Mucosa of stomach (tissue), 1 donor: ENCODE measurements around the gene GOLGA6L10.
"Not testable (repeated sequence)": the region's sequence is repeated elsewhere in the genome, so short reads cannot be mapped to it uniquely, and the experiment has no call there.

Experiments
- H3K27me3 ChIP-seq: one replicate; pipeline ENCODE4 v1.7.0; 2013; ENCODE audit warnings: mild to moderate bottlenecking, low read length; ENCODE audit not compliant: control insufficient read depth, insufficient read depth
- H3K36me3 ChIP-seq: one replicate; pipeline ENCODE4 v1.7.0; 2013; ENCODE audit warnings: low read length; ENCODE audit not compliant: control insufficient read depth, insufficient read depth
- H3K4me1 ChIP-seq: one replicate; pipeline ENCODE4 v1.7.0; 2013; ENCODE audit warnings: mild to moderate bottlenecking, low read length; ENCODE audit not compliant: control insufficient read depth, insufficient read depth
- H3K4me3 ChIP-seq: one replicate; pipeline ENCODE4 v1.7.0; 2013; ENCODE audit warnings: low read length
- H3K9ac ChIP-seq: one replicate; pipeline ENCODE4 v1.7.0; 2013; ENCODE audit warnings: mild to moderate bottlenecking, low read length, moderate library complexity
- H3K9me3 ChIP-seq: one replicate; pipeline ENCODE4 v1.7.0; 2013; ENCODE audit warnings: mild to moderate bottlenecking, low read length, moderate library complexity; ENCODE audit not compliant: control insufficient read depth
- donor health status: Pancreatic carcinoma.

GOLGA6L10 gene

GRCh38 chr15:82313951-82314768 lies 35.1 kb downstream of the GOLGA6L10 start:
- not testable (repeated sequence) for H3K36me3 ChIP-seq, H3K27me3 ChIP-seq, H3K9me3 ChIP-seq, H3K4me1 ChIP-seq, H3K4me3 ChIP-seq, H3K9ac ChIP-seq

DNA sequence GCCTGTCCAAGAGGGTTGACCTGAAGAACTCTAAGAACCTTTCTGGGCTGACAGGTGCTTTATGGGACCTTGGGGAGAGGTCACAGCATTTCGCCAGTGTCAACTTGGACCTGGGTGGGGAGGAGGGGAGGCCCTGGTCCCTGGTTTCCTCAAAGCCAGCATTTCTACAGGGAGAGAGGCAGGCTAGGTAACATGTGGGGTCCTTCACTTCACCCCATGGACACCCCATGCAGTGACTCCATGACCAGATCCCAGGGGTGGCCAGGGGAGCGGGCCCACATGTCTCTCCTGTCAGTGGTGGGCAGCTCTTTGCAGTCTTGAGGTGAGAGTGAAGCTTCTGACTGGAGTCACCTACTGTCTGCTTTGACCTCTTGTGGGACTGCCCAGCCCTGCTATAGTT lies 35.8 kb downstream of the GOLGA6L10 start:
- H3K4me1 ChIP-seq, result peaks cover 6% of the 10 kb centered on the region
- no peaks in the 10 kb centered on the region for H3K27me3 ChIP-seq
- no peaks in the 10 kb centered on the region for H3K36me3 ChIP-seq
- no peak overlapping the region for H3K9ac ChIP-seq
- no peak overlapping the region for H3K4me3 ChIP-seq
- no peaks in the 10 kb centered on the region for H3K9me3 ChIP-seq

- no peaks in the 10 kb centered on the region for H3K9me3 ChIP-seq
- H3K27me3 ChIP-seq, result no peaks in the 10 kb centered on the region
- no peaks in the 10 kb centered on the region for H3K36me3 ChIP-seq
- H3K4me3 ChIP-seq, result no peak overlapping the region
- H3K9ac ChIP-seq, result no peak overlapping the region
- H3K4me1 ChIP-seq, result peaks cover 6% of the 10 kb centered on the region
Measured at GRCh38 chr15:82312586-82313349, 36.5 kb downstream of the GOLGA6L10 start.

DNA sequence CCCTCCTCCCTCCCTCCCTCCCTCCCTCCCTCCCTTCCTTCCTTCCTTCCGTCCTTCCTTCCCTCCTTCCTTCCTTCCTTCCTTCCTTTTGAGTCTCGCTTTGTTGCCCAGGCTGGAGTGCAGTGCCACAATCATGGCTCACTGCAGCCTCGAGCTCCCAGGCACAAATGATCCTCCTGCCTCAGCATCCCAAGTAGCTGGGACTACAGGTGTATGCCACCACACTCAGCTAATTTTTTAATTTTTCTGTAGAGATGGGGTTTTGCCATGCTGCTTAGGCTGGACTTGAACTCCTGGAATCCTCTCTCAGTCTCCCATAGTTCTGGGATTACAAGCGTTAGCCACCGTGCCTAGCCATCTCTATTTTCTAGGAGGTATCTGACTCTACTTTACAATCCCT lies 38.0 kb downstream of the GOLGA6L10 start:
- H3K9me3 ChIP-seq, H3K27me3 ChIP-seq, H3K4me3 ChIP-seq, H3K36me3 ChIP-seq, H3K4me1 ChIP-seq, H3K9ac ChIP-seq: not testable (repeated sequence)

DNA sequence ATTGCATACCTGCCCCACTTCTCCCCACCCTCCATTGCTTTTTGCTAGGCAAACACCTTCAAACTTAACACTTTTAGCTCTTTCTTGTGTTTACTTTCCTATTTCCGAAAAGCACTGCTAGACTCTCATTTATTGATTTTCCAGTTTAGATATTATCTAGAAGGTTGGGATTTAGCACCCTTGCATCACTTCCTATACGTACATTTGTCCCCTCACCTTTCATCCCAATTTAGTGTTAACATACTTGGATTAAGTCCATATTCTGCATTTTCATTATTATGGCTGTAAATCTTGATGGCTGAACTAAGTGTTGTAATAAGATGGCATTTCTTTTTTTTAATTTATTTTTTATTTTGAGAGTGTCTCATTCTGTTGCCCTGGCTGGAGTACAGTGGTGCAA lies 39.5 kb downstream of the GOLGA6L10 start:
- no peaks in the 10 kb centered on the region for H3K36me3 ChIP-seq
- no peaks in the 10 kb centered on the region for H3K27me3 ChIP-seq
- H3K9me3 ChIP-seq, result no peaks in the 10 kb centered on the region
- no peak overlapping the region for H3K9ac ChIP-seq
- peaks cover 6% of the 10 kb centered on the region for H3K4me1 ChIP-seq
- no peak overlapping the region for H3K4me3 ChIP-seq

DNA sequence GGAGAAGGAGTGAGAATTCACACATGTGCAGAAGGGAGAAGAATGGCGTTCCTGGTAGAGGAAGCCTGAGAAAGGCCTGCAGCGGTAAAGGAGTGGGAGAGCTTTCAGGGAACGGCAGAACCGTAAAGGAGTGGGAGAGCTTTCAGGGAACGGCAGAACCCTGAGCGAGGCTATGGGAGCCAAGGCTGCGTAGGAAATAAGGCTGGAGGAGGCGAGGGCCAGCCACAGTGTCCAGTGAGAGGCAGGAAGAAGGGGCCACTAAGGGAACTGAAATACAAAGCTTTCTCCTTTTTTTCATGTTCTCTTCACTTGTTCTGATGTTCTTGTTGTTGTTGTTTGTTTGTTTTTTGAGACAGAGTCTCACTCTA lies 41.6 kb downstream of the GOLGA6L10 start:
- Histone ChIP-seq H3K27me3 (no peaks in the 10 kb centered on the region), H3K36me3 (no peaks in the 10 kb centered on the region), H3K4me3 (no peak overlapping the region), H3K9me3 (no peaks in the 10 kb centered on the region), H3K4me1 (no peaks in the 10 kb centered on the region), H3K9ac (no peak overlapping the region)

DNA sequence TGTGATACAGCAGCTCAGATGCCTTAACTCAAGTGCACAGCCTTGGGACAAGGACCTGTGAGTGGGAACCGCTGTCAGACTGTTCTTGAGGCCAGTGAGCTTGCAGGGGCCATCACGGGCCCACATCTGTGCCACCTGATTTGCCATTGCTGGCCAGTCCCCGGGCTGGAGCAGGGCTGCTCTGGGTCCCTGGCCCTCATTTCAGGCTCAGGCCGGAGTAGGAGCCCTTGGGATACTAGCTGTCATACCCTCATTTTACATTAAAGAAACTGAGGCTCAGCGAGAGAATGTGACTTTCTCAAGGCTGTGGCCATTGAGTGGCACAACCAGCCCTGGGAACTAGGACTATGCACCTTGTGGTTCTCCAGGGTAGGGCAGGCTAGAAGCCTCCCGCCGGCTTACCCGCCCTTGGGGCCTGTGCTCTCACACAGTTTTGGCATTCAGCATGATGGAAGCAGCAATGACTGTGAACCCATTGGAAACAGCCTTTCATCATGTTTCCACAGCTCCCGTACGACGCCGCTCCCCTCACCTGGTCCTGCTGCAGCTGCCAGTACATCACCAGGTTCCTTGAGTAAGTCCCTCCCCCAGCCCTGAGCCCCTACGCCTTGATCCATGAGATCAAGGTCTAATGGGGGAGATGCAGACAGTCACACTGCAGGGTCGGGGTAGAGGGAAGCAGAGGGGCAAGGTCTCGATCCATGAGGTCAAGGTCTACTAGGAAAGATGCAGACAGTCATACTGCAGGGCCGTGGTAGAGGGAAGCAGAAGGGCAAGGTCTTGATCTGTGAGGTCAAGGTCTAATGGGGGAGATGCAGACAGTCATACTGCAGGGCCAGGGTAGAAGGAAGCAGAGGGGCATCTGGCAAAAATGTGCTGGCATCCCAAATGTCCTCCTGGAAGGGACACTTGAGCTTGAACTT lies 42.2 kb downstream of the GOLGA6L10 start:
- H3K9ac ChIP-seq, result no peak overlapping the region
- no peak overlapping the region for H3K4me3 ChIP-seq
- no peaks in the 10 kb centered on the region for H3K9me3 ChIP-seq
- H3K4me1 ChIP-seq, result no peaks in the 10 kb centered on the region
- no peaks in the 10 kb centered on the region for H3K36me3 ChIP-seq
- H3K27me3 ChIP-seq, result no peaks in the 10 kb centered on the region

DNA sequence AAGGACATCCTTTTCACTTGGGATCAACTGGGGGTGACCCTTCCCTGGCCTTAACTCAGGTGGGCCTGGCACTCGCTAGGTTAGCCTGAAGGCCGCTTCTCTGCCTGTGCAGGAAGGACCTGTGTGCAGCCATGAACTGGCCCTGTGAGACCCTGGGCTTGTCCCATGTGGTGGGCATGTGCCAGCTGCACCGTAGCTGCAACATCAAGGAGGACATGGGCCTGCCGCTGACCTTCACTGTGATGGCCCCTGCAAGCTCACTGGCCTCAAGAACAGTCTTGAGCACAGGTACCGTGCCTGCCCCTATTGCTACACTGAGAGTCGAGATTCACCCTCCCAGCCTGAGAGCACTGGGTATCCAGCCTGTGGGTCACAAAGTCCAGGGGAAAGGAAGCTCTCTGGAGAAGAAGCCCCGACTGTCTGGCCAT lies 43.6 kb downstream of the GOLGA6L10 start:
- Histone ChIP-seq H3K4me3 (no peak overlapping the region), H3K9ac (no peak overlapping the region), H3K4me1 (no peaks in the 10 kb centered on the region), H3K27me3 (no peaks in the 10 kb centered on the region), H3K9me3 (no peaks in the 10 kb centered on the region), H3K36me3 (no peaks in the 10 kb centered on the region)

- Histone ChIP-seq H3K9ac (no peak overlapping the region), H3K36me3 (no peaks in the 10 kb centered on the region), H3K27me3 (no peaks in the 10 kb centered on the region), H3K9me3 (no peaks in the 10 kb centered on the region), H3K4me1 (no peaks in the 10 kb centered on the region), H3K4me3 (no peak overlapping the region)
Measured at GRCh38 chr15:82304778-82305090, 44.5 kb downstream of the GOLGA6L10 start.

- H3K4me1 ChIP-seq, result no peaks in the 10 kb centered on the region
- H3K4me3 ChIP-seq, result no peak overlapping the region
- H3K27me3 ChIP-seq, result no peaks in the 10 kb centered on the region
- no peaks in the 10 kb centered on the region for H3K9me3 ChIP-seq
- H3K36me3 ChIP-seq, result no peaks in the 10 kb centered on the region
- H3K9ac ChIP-seq, result no peak overlapping the region
Measured at GRCh38 chr15:82303956-82304777, 45.1 kb downstream of the GOLGA6L10 start.

DNA sequence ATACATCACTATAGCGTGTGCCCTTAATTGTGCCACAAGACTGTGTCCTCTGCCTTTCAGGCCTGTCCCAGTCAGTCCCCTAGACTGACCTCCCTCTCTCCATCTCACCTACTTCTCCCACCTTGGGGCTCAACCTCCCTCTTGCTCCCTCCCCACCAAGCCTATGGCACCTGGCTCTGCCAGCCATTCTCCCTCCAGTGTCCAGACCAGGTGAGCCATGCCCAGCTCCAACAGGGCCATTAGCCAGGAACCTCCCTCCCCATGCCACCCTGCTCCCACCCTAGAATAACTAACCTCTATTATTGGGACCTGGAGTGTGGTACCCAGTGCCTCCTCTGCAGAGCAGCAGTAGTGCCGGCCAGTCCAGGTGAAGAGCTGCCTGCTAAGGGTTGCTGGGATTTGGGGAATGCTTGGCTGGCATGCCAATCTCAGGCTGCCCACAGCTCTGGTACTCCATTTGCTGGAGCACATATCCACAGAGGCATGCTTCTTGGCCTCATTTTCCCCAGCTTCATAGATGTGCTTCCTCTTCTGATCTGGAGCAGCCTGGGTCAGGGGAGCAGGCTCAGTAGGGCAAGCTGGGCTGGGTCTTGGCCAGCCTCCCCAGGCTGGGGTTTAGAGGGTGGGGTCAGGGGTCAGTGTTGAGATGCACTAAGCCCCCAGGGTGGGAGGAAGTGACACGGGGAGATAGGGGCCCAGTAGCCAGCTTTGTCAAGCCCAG lies 47.8 kb downstream of the GOLGA6L10 start:
- Histone ChIP-seq H3K9me3 (no peaks in the 10 kb centered on the region), H3K4me1 (no peaks in the 10 kb centered on the region), H3K36me3 (no peaks in the 10 kb centered on the region), H3K4me3 (no peak overlapping the region), H3K27me3 (no peaks in the 10 kb centered on the region), H3K9ac (no peak overlapping the region)
